HCT116 (cell line): Measurements from ENCODE around the gene SMC4. TPM values are rescaled to one million over a fixed set of nuclear protein-coding genes. Genes with fewer than 3 reads are reported as not detected.

Experiments used
- ATAC-seq: fragments of 200-7000 bp; cut with Tn5 transposase; 2 replicates; pipeline ENCODE4 v1.9.1; 2020; ENCODE audit warnings: mild to moderate bottlenecking, moderate library complexity
- BruUV-seq: library from RNA; stranded (reverse); fragments of 400-500 nt; replicated peaks from 2 replicates; lab custom pipeline; 2021; lab: Mats Ljungman, UMichigan
- CTCF ChIA-PET: fragments of 300-600 bp; sonication (Branson Sonifier 250); formaldehyde crosslinking; loops from one replicate; lab custom pipeline; 2021; ENCODE audit warnings: antibody characterized with exemption; lab: Charles Lee
- POLR2A ChIA-PET: fragments of 300-600, 350-600 bp; sonication (Branson Sonifier 250); formaldehyde crosslinking; loops from one replicate; lab custom pipeline; 2021; ENCODE audit warnings: antibody characterized with exemption; lab: Charles Lee
- RAD21 ChIA-PET, 2 experiments: fragments of 300-600 bp; sonication (Branson Sonifier 250); formaldehyde crosslinking; loops; one replicate each; lab custom pipeline; 2023; ENCODE audit warnings: low total read pairs in 2 of 2; ENCODE audit not compliant: uncharacterized antibody in 2 of 2, unreplicated experiment in 2 of 2, low non-redundant PET in 1 of 2; lab: Charles Lee
- DNase-seq: peaks from one replicate; pipeline ENCODE4 v3.0.0-alpha.2; 2010; ENCODE audit warnings: low read depth, low spot score
- H2AFZ ChIP-seq: fragments of 200-600 bp; shearing (Covaris generic), sonication (generic); 2 replicates; pipeline ENCODE4 v1.6.1; 2017; ENCODE audit warnings: low read depth, mixed run types, mixed read lengths, antibody characterized with exemption, low read length; ENCODE audit not compliant: poor library complexity, severe bottlenecking
- H3K27ac ChIP-seq: 2 replicates; pipeline ENCODE4 v1.5.1; 2012; ENCODE audit warnings: low read depth, low read length
- H3K27me3 ChIP-seq: fragments of 200-600 bp; sonication (generic); 2 replicates; pipeline ENCODE4 v1.6.1; 2016; ENCODE audit warnings: mixed run types, low read length, mixed read lengths; ENCODE audit not compliant: insufficient read depth
- H3K36me3 ChIP-seq, 2 experiments: fragments of 200-500 bp in 1 of 2; fragments of 200-600 bp in 1 of 2; sonication (Bioruptor generic) in 1 of 2; sonication (generic) in 1 of 2; 2 replicates each; pipeline versions ENCODE4 v1.5.1 to v1.6.1; 2014 to 2016; ENCODE audit warnings: low read length in 2 of 2, inconsistent platforms in 1 of 2, mixed read lengths in 1 of 2, mixed run types in 1 of 2; ENCODE audit not compliant: insufficient read depth in 2 of 2, control insufficient read depth in 1 of 2
- H3K4me1 ChIP-seq, 2 experiments: fragments of 200-600 bp in 1 of 2; sonication (generic) in 1 of 2; 2 replicates each; pipeline versions ENCODE4 v1.5.1 to v1.6.1; 2012 to 2017; ENCODE audit warnings: low read length in 2 of 2, inconsistent platforms in 1 of 2, mild to moderate bottlenecking in 1 of 2, mixed read lengths in 1 of 2, mixed run types in 1 of 2, moderate library complexity in 1 of 2; ENCODE audit not compliant: insufficient read depth in 2 of 2, control insufficient read depth in 1 of 2
- H3K4me2 ChIP-seq: fragments of 200-600 bp; sonication (generic); 2 replicates; pipeline ENCODE4 v1.6.1; 2017; ENCODE audit warnings: mixed run types, low read length, mixed read lengths
- H3K4me3 ChIP-seq, 2 experiments: fragments of 200-600 bp in 1 of 2; sonication (generic) in 1 of 2; replicated peaks in 1 of 2; 2 replicates each; pipeline ENCODE4 v1.5.1; 2011 to 2016; ENCODE audit warnings: low read length in 2 of 2, control low read depth in 1 of 2, low read depth in 1 of 2, mild to moderate bottlenecking in 1 of 2, mixed read lengths in 1 of 2, mixed run types in 1 of 2
- H3K79me2 ChIP-seq: fragments of 200-600 bp; sonication (generic); 2 replicates; pipeline ENCODE4 v1.6.1; 2017; ENCODE audit warnings: mild to moderate bottlenecking, mixed run types, low read length, moderate library complexity, mixed read lengths; ENCODE audit not compliant: insufficient read depth
- H3K9ac ChIP-seq: fragments of 200-600 bp; sonication (generic); 2 replicates; pipeline ENCODE4 v1.6.1; 2016; ENCODE audit warnings: low read length, mixed read lengths
- H3K9me2 ChIP-seq: fragments of 200-600 bp; sonication (generic), shearing (Covaris generic); 2 replicates; pipeline ENCODE4 v1.6.1; 2017; ENCODE audit warnings: mixed run types, mild to moderate bottlenecking, moderate library complexity; ENCODE audit not compliant: insufficient read depth
- H3K9me3 ChIP-seq, 2 experiments: fragments of 200-500 bp in 1 of 2; fragments of 200-600 bp in 1 of 2; sonication (Bioruptor generic) in 1 of 2; sonication (generic) in 1 of 2; 2 replicates each; pipeline ENCODE4 v1.6.1; 2014 to 2017; ENCODE audit warnings: low read length in 2 of 2, mixed read lengths in 2 of 2, inconsistent platforms in 1 of 2, low read depth in 1 of 2, mild to moderate bottlenecking in 1 of 2, mixed run types in 1 of 2, moderate library complexity in 1 of 2; ENCODE audit not compliant: control insufficient read depth in 1 of 2, insufficient read depth in 1 of 2
- H4K20me1 ChIP-seq: fragments of 200-600 bp; sonication (generic), shearing (Covaris generic); 2 replicates; pipeline ENCODE4 v1.6.1; 2017; ENCODE audit warnings: mixed run types, mild to moderate bottlenecking, moderate library complexity; ENCODE audit not compliant: insufficient read depth
- CBX3 ChIP-seq: IDR thresholded peaks from 2 replicates; pipeline ENCODE4 v1.6.1; 2012; ENCODE audit warnings: low read depth
- EZH2 ChIP-seq: fragments of 200-600 bp; sonication (generic); IDR thresholded peaks from 2 replicates; pipeline ENCODE4 v1.6.1; 2017; ENCODE audit warnings: antibody characterized with exemption, mixed run types
- EZH2phosphoT487 ChIP-seq: fragments of 200-600 bp; IDR thresholded peaks from 2 replicates; pipeline ENCODE4 v1.6.1; 2018; ENCODE audit warnings: antibody characterized with exemption, borderline replicate concordance
- FOSL1 ChIP-seq: IDR thresholded peaks from 2 replicates; pipeline ENCODE4 v1.6.1; 2012; ENCODE audit warnings: low read depth
- JUND ChIP-seq: IDR thresholded peaks from 2 replicates; pipeline ENCODE4 v1.6.1; 2012
- POLR2A ChIP-seq: IDR thresholded peaks from 2 replicates; pipeline ENCODE4 v1.7.0; 2011; ENCODE audit warnings: borderline replicate concordance; ENCODE audit not compliant: insufficient read depth, insufficient read length; ENCODE audit errors: extremely low read depth
- POLR2AphosphoS5 ChIP-seq: IDR thresholded peaks from 2 replicates; pipeline ENCODE4 v1.6.1; 2011; ENCODE audit warnings: mild to moderate bottlenecking, low read depth, low read length, moderate library complexity
- RAD21 ChIP-seq: IDR thresholded peaks from 2 replicates; pipeline ENCODE4 v1.6.1; 2012; ENCODE audit warnings: low read depth, mild to moderate bottlenecking
- SRF ChIP-seq: IDR thresholded peaks from 2 replicates; pipeline ENCODE4 v1.6.1; 2012; ENCODE audit warnings: low read depth
- TCF7L2 ChIP-seq: IDR thresholded peaks from 2 replicates; pipeline ENCODE4 v1.7.0; 2011; ENCODE audit warnings: borderline replicate concordance, inconsistent platforms; ENCODE audit not compliant: insufficient read depth, insufficient read length; ENCODE audit errors: extremely low read depth
- ZFX ChIP-seq: fragments of 450-650 bp; IDR thresholded peaks from 2 replicates; pipeline ENCODE4 v1.6.1; 2017
- intact Hi-C: fragments of 100-400 bp; cut with micrococcal nuclease; formaldehyde crosslinking; loops from 2 replicates; pipeline ENCODE4 v1.10.0; 2022
- total RNA-seq: library from RNA; stranded (reverse); gene quantifications from one replicate; pipeline ENCODE4 v1.2.1, GENCODE V29; 2021; ENCODE audit not compliant: unreplicated experiment
- TF ChIP-seq, protein P1 (sequence below), 3 experiments: fragments of 200-600 bp in 1 of 3; sonication (generic) in 1 of 3; IDR thresholded peaks in 2 of 3; conservative IDR thresholded peaks in 1 of 3; 2 replicates each; pipeline ENCODE4 v1.5.1; 2012 to 2017; ENCODE audit warnings: low read depth in 2 of 3, low read length in 2 of 3, antibody characterized with exemption in 1 of 3, borderline replicate concordance in 1 of 3, control low read depth in 1 of 3, mild to moderate bottlenecking in 1 of 3, mixed read lengths in 1 of 3, mixed run types in 1 of 3, moderate library complexity in 1 of 3; ENCODE audit not compliant: insufficient read depth in 1 of 3
- TF ChIP-seq, protein P2 (sequence below): IDR thresholded peaks from 2 replicates; pipeline ENCODE4 v1.6.1; 2011; ENCODE audit warnings: mild to moderate bottlenecking, low read length, moderate library complexity; ENCODE audit not compliant: insufficient replicate concordance; ENCODE audit errors: extremely low read depth

The SMC4 gene
- total RNA-seq, 1 experiment from 2014 or later, result 123 TPM

DNA sequence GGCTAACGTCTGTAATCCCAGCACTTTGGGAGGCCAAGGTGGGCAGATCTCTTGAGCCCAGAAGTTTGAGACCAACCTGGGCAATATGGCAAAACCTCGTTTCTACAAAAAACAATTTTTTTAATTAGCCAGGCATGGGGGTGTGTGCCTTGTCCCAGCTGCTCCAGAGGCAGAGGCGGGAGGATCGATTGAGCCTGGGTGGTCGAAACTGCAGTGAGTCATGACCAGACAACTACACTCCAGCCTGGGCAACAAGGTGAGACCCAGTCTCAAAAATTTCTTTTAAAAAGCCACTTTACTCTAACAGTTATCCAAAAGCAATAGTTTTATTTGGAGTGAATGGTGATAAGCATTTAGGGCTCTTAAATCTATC lies 37.6 kb downstream of the SMC4 start:
- no peaks in the 10 kb centered on the region for H3K4me1 ChIP-seq
- H2AFZ ChIP-seq, result no peak overlapping the region
- H3K9me3 ChIP-seq, result no peaks in the 10 kb centered on the region
- H3K9me2 ChIP-seq, result no peaks in the 10 kb centered on the region
- no peak for ATAC-seq
- intact Hi-C loops, result no loop called here
- TF ChIP-seq POLR2A (no peak), RAD21 (no peak), POLR2AphosphoS5 (0 out of 2 replicates have a peak, but pooled peaks have one; percentile 10), JUND (no peak), CBX3 (no peak), TCF7L2 (no peak), EZH2phosphoT487 (no peak)
- TF ChIP-seq, all 23 proteins: peak for 1
- Histone ChIP-seq H3K36me3 (peaks cover 28 to 49% of the 10 kb centered on the region in 2 experiments), H3K9ac (no peak overlapping the region), H3K27me3 (no peaks in the 10 kb centered on the region), H3K79me2 (peaks cover 100% of the 10 kb centered on the region), H4K20me1 (peaks cover 33% of the 10 kb centered on the region; the same call in 1 of the 2 replicates), H3K27ac (no peak overlapping the region), H3K4me2 (no peak overlapping the region), H3K4me3 (no peak overlapping the region)
- no peak for DNase-seq
- RAD21 ChIA-PET, result no interaction called here
- POLR2A ChIA-PET, result interaction anchor here (1.3 kb wide), 1 partner anchor 13 kb away, joined by 3 read pairs; the partner anchor contains the start of gene TRIM59
- CTCF ChIA-PET, result interaction anchor here (0.9 kb wide), 1 partner anchor 12 kb away, joined by 3 read pairs; the partner anchor contains the start of gene TRIM59
- BruUV-seq, result no TSS peak

DNA sequence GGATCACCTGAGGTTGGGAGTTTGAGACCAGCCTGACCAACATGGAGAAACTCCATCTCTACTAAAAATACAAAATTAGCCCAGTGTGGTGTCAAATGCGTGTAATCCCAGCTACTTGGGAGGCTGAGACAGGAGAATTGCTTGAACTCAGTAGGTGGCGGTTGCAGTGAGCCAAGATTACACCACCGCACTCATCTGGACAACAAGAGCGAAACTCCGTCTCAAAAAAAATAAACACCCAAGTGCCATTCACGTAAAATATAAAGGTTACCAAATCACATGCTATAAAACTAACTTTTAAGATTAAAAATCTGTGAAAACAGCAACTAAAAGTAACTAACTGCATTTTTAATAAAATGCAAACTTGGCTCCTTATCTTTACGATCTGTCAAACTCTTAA lies 41.2 kb downstream of the SMC4 start:
- intact Hi-C loops, result no loop called here
- H3K9me3 ChIP-seq, result no peaks in the 10 kb centered on the region
- no peak for TF ChIP-seq POLR2AphosphoS5
- TF ChIP-seq, protein P1, sequence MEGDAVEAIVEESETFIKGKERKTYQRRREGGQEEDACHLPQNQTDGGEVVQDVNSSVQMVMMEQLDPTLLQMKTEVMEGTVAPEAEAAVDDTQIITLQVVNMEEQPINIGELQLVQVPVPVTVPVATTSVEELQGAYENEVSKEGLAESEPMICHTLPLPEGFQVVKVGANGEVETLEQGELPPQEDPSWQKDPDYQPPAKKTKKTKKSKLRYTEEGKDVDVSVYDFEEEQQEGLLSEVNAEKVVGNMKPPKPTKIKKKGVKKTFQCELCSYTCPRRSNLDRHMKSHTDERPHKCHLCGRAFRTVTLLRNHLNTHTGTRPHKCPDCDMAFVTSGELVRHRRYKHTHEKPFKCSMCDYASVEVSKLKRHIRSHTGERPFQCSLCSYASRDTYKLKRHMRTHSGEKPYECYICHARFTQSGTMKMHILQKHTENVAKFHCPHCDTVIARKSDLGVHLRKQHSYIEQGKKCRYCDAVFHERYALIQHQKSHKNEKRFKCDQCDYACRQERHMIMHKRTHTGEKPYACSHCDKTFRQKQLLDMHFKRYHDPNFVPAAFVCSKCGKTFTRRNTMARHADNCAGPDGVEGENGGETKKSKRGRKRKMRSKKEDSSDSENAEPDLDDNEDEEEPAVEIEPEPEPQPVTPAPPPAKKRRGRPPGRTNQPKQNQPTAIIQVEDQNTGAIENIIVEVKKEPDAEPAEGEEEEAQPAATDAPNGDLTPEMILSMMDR (IDR thresholded peaks at IDR 0.05 in 2 of 3, conservative IDR thresholded peaks at IDR 0.05 in 1 of 3; ENCODE audit: borderline replicate concordance in 1 of 3, insufficient read depth in 1 of 3, low read depth in 2 of 3, low read length in 2 of 3), result no peak
- TF ChIP-seq EZH2, result no peak
- TF ChIP-seq SRF, result no peak
- TF ChIP-seq EZH2phosphoT487, result no peak
- TF ChIP-seq, protein P2, sequence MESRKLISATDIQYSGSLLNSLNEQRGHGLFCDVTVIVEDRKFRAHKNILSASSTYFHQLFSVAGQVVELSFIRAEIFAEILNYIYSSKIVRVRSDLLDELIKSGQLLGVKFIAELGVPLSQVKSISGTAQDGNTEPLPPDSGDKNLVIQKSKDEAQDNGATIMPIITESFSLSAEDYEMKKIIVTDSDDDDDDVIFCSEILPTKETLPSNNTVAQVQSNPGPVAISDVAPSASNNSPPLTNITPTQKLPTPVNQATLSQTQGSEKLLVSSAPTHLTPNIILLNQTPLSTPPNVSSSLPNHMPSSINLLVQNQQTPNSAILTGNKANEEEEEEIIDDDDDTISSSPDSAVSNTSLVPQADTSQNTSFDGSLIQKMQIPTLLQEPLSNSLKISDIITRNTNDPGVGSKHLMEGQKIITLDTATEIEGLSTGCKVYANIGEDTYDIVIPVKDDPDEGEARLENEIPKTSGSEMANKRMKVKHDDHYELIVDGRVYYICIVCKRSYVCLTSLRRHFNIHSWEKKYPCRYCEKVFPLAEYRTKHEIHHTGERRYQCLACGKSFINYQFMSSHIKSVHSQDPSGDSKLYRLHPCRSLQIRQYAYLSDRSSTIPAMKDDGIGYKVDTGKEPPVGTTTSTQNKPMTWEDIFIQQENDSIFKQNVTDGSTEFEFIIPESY, result no peak
- no peak for TF ChIP-seq RAD21
- TF ChIP-seq FOSL1, result no peak
- TF ChIP-seq JUND, result no peak
- TF ChIP-seq ZFX, result no peak
- CTCF ChIA-PET, result no interaction called here
- DNase-seq, result no peak
- H3K9ac ChIP-seq, result no peak overlapping the region
- no peak overlapping the region for H3K4me3 ChIP-seq
- no peak overlapping the region for H3K27ac ChIP-seq
- peaks cover 100% of the 10 kb centered on the region for H3K79me2 ChIP-seq
- no peak overlapping the region for H3K4me2 ChIP-seq
- no TSS peak for BruUV-seq
- no peak for ATAC-seq
- no peaks in the 10 kb centered on the region for H3K27me3 ChIP-seq
- H2AFZ ChIP-seq, result no peak overlapping the region
- H3K9me2 ChIP-seq, result no peaks in the 10 kb centered on the region
- H3K4me1 ChIP-seq, result peaks cover 0 to 6% of the 10 kb centered on the region in 2 experiments; a peak in 2 of 4 replicates
- peaks cover 2 to 42% of the 10 kb centered on the region in 2 experiments; a peak in 2 of 4 replicates for H3K36me3 ChIP-seq
- POLR2A ChIA-PET, result no interaction called here
- peaks cover 18% of the 10 kb centered on the region; the same call in 1 of the 2 replicates for H4K20me1 ChIP-seq
- RAD21 ChIA-PET, result no interaction called here
